ENCODE measurements around the gene SSBP3.
A peak's percentile ranks its signal among the peaks of the same experiment; 100 is the strongest.

SSBP3 gene

GRCh38 chr1:54342288-54342687, 63.9 kb downstream of the SSBP3 start:
- intact Hi-C loops (cut with DNase I; ENCODE audit: low total_unique reads) = no loop called here
- H3K4me3 ChIP-seq = no peak overlapping the region
- no peaks in the 10 kb centered on the region for H3K9me3 ChIP-seq
- no peaks in the 10 kb centered on the region for H3K27me3 ChIP-seq
- DNase-seq = no peak
- peaks cover 0 to 5% (median 0%) of the 10 kb centered on the region in 3 donors for H3K36me3 ChIP-seq
- TF ChIP-seq, protein P1, sequence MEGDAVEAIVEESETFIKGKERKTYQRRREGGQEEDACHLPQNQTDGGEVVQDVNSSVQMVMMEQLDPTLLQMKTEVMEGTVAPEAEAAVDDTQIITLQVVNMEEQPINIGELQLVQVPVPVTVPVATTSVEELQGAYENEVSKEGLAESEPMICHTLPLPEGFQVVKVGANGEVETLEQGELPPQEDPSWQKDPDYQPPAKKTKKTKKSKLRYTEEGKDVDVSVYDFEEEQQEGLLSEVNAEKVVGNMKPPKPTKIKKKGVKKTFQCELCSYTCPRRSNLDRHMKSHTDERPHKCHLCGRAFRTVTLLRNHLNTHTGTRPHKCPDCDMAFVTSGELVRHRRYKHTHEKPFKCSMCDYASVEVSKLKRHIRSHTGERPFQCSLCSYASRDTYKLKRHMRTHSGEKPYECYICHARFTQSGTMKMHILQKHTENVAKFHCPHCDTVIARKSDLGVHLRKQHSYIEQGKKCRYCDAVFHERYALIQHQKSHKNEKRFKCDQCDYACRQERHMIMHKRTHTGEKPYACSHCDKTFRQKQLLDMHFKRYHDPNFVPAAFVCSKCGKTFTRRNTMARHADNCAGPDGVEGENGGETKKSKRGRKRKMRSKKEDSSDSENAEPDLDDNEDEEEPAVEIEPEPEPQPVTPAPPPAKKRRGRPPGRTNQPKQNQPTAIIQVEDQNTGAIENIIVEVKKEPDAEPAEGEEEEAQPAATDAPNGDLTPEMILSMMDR (IDR thresholded peaks at IDR 0.05) = no peak
- H3K27ac ChIP-seq = no peak overlapping the region
- peaks cover 0 to 38% (median 22%) of the 10 kb centered on the region in 4 donors for H3K4me1 ChIP-seq

DNA sequence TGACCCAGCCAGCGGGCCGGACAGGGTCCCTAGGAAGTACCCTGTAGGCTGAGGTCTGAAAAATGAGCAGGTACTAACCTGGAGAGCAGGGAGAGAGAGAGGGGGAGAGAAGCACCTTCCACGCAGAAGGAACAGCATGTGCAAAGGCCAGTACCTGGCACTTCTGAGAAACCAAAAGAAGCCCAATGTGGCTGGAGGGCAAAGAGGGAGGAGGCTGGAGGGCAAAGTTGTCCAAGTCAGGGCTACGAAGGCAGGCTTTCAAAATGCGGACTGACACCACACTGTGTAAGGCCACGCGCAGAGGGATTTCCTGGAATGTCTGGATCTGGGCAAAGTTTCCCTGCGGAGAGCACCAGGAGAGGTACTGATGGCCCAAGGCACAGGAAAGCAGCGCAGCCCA, 64.4 kb downstream of the SSBP3 start:
- peaks cover 0 to 40% (median 23%) of the 10 kb centered on the region in 4 donors for H3K4me1 ChIP-seq
- DNase-seq = no peak
- TF ChIP-seq, protein P1 (IDR thresholded peaks at IDR 0.05) = no peak

DNA sequence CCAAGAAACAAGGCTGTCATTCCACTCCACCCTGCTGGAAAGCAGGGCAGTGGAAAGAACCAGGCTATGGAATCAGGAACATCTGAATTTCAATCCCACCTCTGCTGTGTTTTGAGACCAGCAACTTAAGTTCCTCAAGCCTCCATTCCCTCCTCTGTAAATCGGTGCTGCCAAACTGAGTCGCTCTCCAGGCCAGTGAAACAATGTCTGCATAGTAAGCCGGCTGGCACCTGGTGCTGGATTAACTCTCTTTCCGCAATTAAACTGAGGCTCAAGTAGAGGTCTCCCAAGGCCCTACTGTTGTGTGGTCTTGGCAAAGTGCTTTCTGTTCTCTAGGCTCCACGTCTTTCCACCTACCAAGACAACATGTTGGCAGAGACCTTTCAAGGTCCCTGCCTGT, 65.3 kb downstream of the SSBP3 start:
- no peak for DNase-seq
- Histone ChIP-seq H3K27me3 (no peaks in the 10 kb centered on the region), H3K4me3 (no peak overlapping the region), H3K9me3 (no peaks in the 10 kb centered on the region), H3K27ac (peak overlapping the region; percentile 48 to 54), H3K36me3 (peaks cover 0 to 5% (median 0%) of the 10 kb centered on the region in 3 donors), H3K4me1 (peaks cover 0 to 49% (median 30%) of the 10 kb centered on the region in 4 donors)
- intact Hi-C loops (cut with DNase I; ENCODE audit: low total_unique reads) = no loop called here
- TF ChIP-seq, protein P1 (IDR thresholded peaks at IDR 0.05) = no peak

More for the DNA sequence above, 64.4 kb downstream of the SSBP3 start:
- intact Hi-C loops (cut with DNase I; ENCODE audit: low total_unique reads) = no loop called here
- Histone ChIP-seq H3K4me3 (no peak overlapping the region), H3K27me3 (no peaks in the 10 kb centered on the region), H3K36me3 (peaks cover 0 to 5% (median 0%) of the 10 kb centered on the region in 3 donors), H3K27ac (no peak overlapping the region), H3K9me3 (no peaks in the 10 kb centered on the region)

- DNase-seq = no peak
- Histone ChIP-seq H3K4me3 (no peak overlapping the region), H3K27me3 (no peaks in the 10 kb centered on the region), H3K36me3 (peaks cover 0 to 5% (median 0%) of the 10 kb centered on the region in 3 donors), H3K9me3 (no peaks in the 10 kb centered on the region), H3K4me1 (peaks cover 0 to 54% (median 35%) of the 10 kb centered on the region in 4 donors), H3K27ac (peak overlapping the region; percentile 48 to 54)
- TF ChIP-seq, protein P1 (IDR thresholded peaks at IDR 0.05) = no peak
- intact Hi-C loops (cut with DNase I; ENCODE audit: low total_unique reads) = no loop called here
Measured at GRCh38 chr1:54340434-54340833, 65.8 kb downstream of the SSBP3 start.

GRCh38 chr1:54339126-54339525, 67.1 kb downstream of the SSBP3 start:
- Histone ChIP-seq H3K4me1 (peaks cover 0 to 66% (median 47%) of the 10 kb centered on the region in 4 donors), H3K9me3 (no peaks in the 10 kb centered on the region), H3K27ac (no peak overlapping the region), H3K27me3 (no peaks in the 10 kb centered on the region), H3K36me3 (no peaks in the 10 kb centered on the region), H3K4me3 (no peak overlapping the region)
- DNase-seq = no peak
- intact Hi-C loops (cut with DNase I; ENCODE audit: low total_unique reads) = loop anchor here (10.0 kb wide), 1 partner anchor 64 kb away; no protein-coding TSS in a partner anchor
- TF ChIP-seq, protein P1 (IDR thresholded peaks at IDR 0.05) = no peak

GRCh38 chr1:54338464-54338863, 67.7 kb downstream of the SSBP3 start:
- peaks cover 0 to 70% (median 53%) of the 10 kb centered on the region in 4 donors for H3K4me1 ChIP-seq
- intact Hi-C loops (cut with DNase I; ENCODE audit: low total_unique reads) = loop anchor here (10.0 kb wide), 1 partner anchor 64 kb away; no protein-coding TSS in a partner anchor

More at GRCh38 chr1:54338464-54338863, 67.7 kb downstream of the SSBP3 start:
- no peak overlapping the region for H3K4me3 ChIP-seq
- no peak for DNase-seq
- no peaks in the 10 kb centered on the region for H3K9me3 ChIP-seq
- H3K36me3 ChIP-seq = no peaks in the 10 kb centered on the region
- TF ChIP-seq, protein P1 (IDR thresholded peaks at IDR 0.05) = no peak
- H3K27ac ChIP-seq = no peak overlapping the region
- H3K27me3 ChIP-seq = no peaks in the 10 kb centered on the region

Measured in tibial artery (tissue), 4 donors.